PC-3 (cell line): ENCODE measurements around the gene NKAIN2. TPM values are rescaled to one million over a fixed set of nuclear protein-coding genes. Genes with fewer than 3 reads are reported as not detected.
"Not testable (repeated sequence)": the region's sequence is repeated elsewhere in the genome, so short reads cannot be mapped to it uniquely, and the experiment has no call there.

ENCODE experiments used
- ATAC-seq: fragments of 200-7000 bp; cut with Tn5 transposase; 2 replicates; pipeline ENCODE4 v1.9.1; 2020; ENCODE audit warnings: mild to moderate bottlenecking, moderate library complexity
- BruUV-seq: library from RNA; stranded (reverse); fragments of 400-500 nt; replicated peaks from 2 replicates; lab custom pipeline; 2021; lab: Mats Ljungman, UMichigan
- CTCF ChIA-PET: fragments of 300-600 bp; sonication (Branson Sonifier 250); formaldehyde crosslinking; loops from one replicate; lab custom pipeline; 2022; ENCODE audit warnings: antibody characterized with exemption; lab: Charles Lee
- POLR2A ChIA-PET: fragments of 300-600 bp; sonication (Branson Sonifier 250); formaldehyde crosslinking; loops from one replicate; lab custom pipeline; 2022; ENCODE audit warnings: antibody characterized with exemption; ENCODE audit not compliant: unreplicated experiment; lab: Charles Lee
- DNase-seq: peaks from one replicate; pipeline ENCODE4 v3.0.0-alpha.2; 2015
- H2AFZ ChIP-seq: fragments of 300-600 bp; sonication (generic); 2 replicates; pipeline ENCODE4 v1.6.0; 2016; ENCODE audit warnings: antibody characterized with exemption, low read length
- H3F3A ChIP-seq: fragments of 300-600 bp; sonication (generic); one replicate; pipeline ENCODE4 v1.6.0; 2017; ENCODE audit warnings: antibody characterized with exemption, low read length, control low read depth, mild to moderate bottlenecking; ENCODE audit not compliant: unreplicated experiment
- H3K27ac ChIP-seq: fragments of 300-600 bp; sonication (generic); 2 replicates; pipeline ENCODE4 v1.5.1; 2016; ENCODE audit warnings: mild to moderate bottlenecking, low read length
- H3K27me3 ChIP-seq: fragments of 300-600 bp; sonication (generic); 2 replicates; pipeline ENCODE4 v1.6.1; 2016; ENCODE audit warnings: low read length, mixed read lengths
- H3K36me3 ChIP-seq: fragments of 300-600 bp; sonication (generic); 2 replicates; pipeline ENCODE4 v1.6.1; 2016; ENCODE audit warnings: low read depth, mixed run types, low read length, mixed read lengths
- H3K4me1 ChIP-seq: fragments of 300-600 bp; sonication (generic); 2 replicates; pipeline ENCODE4 v1.5.1; 2016; ENCODE audit warnings: low read length; ENCODE audit not compliant: insufficient read depth
- H3K4me2 ChIP-seq: fragments of 300-600 bp; sonication (generic); 2 replicates; pipeline ENCODE4 v1.6.0; 2016; ENCODE audit warnings: low read length
- H3K4me3 ChIP-seq: fragments of 300-600 bp; sonication (generic); 2 replicates; pipeline ENCODE4 v1.5.1; 2016; ENCODE audit warnings: mild to moderate bottlenecking, low read length, mixed read lengths
- H3K79me2 ChIP-seq: fragments of 300-600 bp; sonication (generic); 2 replicates; pipeline ENCODE4 v1.6.1; 2017; ENCODE audit warnings: low read length, mixed read lengths
- H3K9ac ChIP-seq: fragments of 300-600 bp; sonication (generic); 2 replicates; pipeline ENCODE4 v1.6.0; 2016; ENCODE audit warnings: mild to moderate bottlenecking, low read length
- H3K9me2 ChIP-seq: fragments of 300-600 bp; sonication (generic); replicated peaks from 2 replicates; pipeline ENCODE4 v1.6.1; 2016; ENCODE audit warnings: mixed run types, low read length, mixed read lengths
- H3K9me3 ChIP-seq: fragments of 300-600 bp; sonication (generic); 2 replicates; pipeline ENCODE4 v1.6.1; 2016; ENCODE audit warnings: low read length, mixed read lengths
- H4K20me1 ChIP-seq: fragments of 300-600 bp; sonication (generic); 2 replicates; pipeline ENCODE4 v1.6.1; 2016; ENCODE audit warnings: low read length, mixed read lengths
- EZH2 ChIP-seq: fragments of 300-600 bp; sonication (generic); IDR thresholded peaks from one replicate; pipeline ENCODE4 v1.6.1; 2017; ENCODE audit warnings: antibody characterized with exemption, mild to moderate bottlenecking, low read length; ENCODE audit not compliant: unreplicated experiment
- EZH2phosphoT487 ChIP-seq: fragments of 300-600 bp; sonication (generic); IDR thresholded peaks from 2 replicates; pipeline ENCODE4 v1.6.1; 2018; ENCODE audit warnings: mild to moderate bottlenecking, antibody characterized with exemption, low read length, borderline replicate concordance
- intact Hi-C: fragments of 100-400 bp; cut with micrococcal nuclease; formaldehyde crosslinking; loops from 2 replicates; pipeline ENCODE4 v1.9.0; 2023
- total RNA-seq: library from RNA; depleted of rRNA; stranded (reverse); fragments of >200 nt; gene quantifications from 2 replicates; pipeline ENCODE4 v1.2.3, GENCODE V29; 2014
- TF ChIP-seq, protein P1 (sequence below): fragments of 300-600 bp; sonication (generic); conservative IDR thresholded peaks from 2 replicates; pipeline ENCODE4 v1.5.1; 2017; ENCODE audit warnings: antibody characterized with exemption, low read depth, mild to moderate bottlenecking, low read length

Gene NKAIN2
- total RNA-seq, 1 experiment from 2014 or later = not detected

DNA sequence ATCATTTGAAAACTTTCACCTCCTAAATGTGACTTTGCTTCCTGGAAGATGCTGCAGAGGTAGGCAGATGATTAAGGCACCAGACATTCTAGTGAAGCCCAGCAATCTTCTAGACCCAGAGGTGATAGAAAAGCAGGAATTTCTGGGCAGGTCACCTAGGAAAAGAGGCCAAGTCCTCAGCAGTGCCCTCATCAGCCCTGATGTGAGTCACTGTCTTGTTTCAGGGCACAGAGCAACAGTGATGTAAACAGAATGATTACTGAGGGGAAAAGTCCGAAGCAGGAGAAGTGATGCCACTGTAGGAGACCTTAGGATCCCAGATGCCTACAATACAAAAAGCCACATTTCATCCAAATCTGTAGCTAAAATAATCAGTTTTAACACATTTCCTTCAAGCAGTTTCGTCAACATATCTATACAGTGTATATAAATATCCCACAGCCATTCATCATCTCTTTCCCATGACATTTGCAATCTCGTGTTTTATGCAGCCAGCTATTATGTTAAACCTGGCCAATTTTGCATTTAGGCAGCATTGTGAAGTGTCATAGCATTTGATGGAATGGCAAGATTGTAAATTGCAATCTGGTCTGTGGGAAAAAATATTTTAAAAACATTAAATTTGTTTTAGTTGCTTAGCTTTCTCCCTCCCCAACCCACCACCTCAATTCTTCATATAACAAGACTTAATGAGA lies 757.4 kb downstream of the NKAIN2 start:
- DNase-seq = no peak
- no peaks in the 10 kb centered on the region for H3K9me2 ChIP-seq
- no peaks in the 10 kb centered on the region for H3K36me3 ChIP-seq
- TF ChIP-seq EZH2 (no peak), EZH2phosphoT487 (no peak)
- TF ChIP-seq, protein P1, sequence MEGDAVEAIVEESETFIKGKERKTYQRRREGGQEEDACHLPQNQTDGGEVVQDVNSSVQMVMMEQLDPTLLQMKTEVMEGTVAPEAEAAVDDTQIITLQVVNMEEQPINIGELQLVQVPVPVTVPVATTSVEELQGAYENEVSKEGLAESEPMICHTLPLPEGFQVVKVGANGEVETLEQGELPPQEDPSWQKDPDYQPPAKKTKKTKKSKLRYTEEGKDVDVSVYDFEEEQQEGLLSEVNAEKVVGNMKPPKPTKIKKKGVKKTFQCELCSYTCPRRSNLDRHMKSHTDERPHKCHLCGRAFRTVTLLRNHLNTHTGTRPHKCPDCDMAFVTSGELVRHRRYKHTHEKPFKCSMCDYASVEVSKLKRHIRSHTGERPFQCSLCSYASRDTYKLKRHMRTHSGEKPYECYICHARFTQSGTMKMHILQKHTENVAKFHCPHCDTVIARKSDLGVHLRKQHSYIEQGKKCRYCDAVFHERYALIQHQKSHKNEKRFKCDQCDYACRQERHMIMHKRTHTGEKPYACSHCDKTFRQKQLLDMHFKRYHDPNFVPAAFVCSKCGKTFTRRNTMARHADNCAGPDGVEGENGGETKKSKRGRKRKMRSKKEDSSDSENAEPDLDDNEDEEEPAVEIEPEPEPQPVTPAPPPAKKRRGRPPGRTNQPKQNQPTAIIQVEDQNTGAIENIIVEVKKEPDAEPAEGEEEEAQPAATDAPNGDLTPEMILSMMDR = no peak
- no peaks in the 10 kb centered on the region for H3K4me1 ChIP-seq
- H3K9ac ChIP-seq = no peak overlapping the region
- intact Hi-C loops = no loop called here
- H3K27me3 ChIP-seq = no peaks in the 10 kb centered on the region
- no peaks in the 10 kb centered on the region for H3K9me3 ChIP-seq
- no peaks in the 10 kb centered on the region for H4K20me1 ChIP-seq
- POLR2A ChIA-PET = no interaction called here
- H3K27ac ChIP-seq = no peak overlapping the region
- no peaks in the 10 kb centered on the region for H3F3A ChIP-seq
- no peaks in the 10 kb centered on the region for H3K79me2 ChIP-seq
- BruUV-seq = no TSS peak
- H3K4me2 ChIP-seq = no peak overlapping the region
- no peak for ATAC-seq
- no peak overlapping the region for H2AFZ ChIP-seq
- CTCF ChIA-PET = no interaction called here
- H3K4me3 ChIP-seq = no peak overlapping the region

DNA sequence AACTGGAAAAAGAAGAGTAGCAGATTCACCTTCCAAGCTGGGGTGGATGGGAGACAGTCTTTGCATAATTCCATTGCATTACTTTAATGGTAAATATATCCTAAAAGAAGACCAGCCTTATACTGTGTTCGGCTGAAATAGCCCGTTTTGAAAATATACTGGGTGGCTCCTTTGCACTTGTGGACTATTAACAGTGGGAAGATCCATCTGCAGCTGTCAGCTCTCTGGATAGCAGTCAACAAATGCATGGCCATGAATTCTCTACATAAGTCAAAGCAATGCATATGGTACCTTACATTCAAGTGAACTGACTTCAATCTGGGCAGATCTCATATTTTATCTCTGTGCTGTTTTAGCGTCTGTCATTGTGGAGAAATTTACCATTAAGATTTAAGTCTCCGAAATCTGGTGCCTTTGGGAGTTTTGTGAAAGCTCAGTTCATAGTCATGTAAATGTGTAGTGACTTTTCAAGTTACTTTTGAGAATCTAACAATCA lies 758.0 kb downstream of the NKAIN2 start:
- no peaks in the 10 kb centered on the region for H3K79me2 ChIP-seq
- H2AFZ ChIP-seq = no peak overlapping the region
- no peaks in the 10 kb centered on the region for H3K9me2 ChIP-seq
- no peak for DNase-seq
- TF ChIP-seq, protein P1 = no peak
- TF ChIP-seq EZH2 = no peak
- TF ChIP-seq EZH2phosphoT487 = no peak
- ATAC-seq = no peak
- H3K36me3 ChIP-seq = no peaks in the 10 kb centered on the region
- H3K9me3 ChIP-seq = no peaks in the 10 kb centered on the region
- no peak overlapping the region for H3K9ac ChIP-seq
- ChIA-PET CTCF (no interaction called here), POLR2A (no interaction called here)
- H3K27me3 ChIP-seq = no peaks in the 10 kb centered on the region
- H4K20me1 ChIP-seq = no peaks in the 10 kb centered on the region
- intact Hi-C loops = no loop called here
- no peaks in the 10 kb centered on the region for H3F3A ChIP-seq
- H3K27ac ChIP-seq = no peak overlapping the region
- no peaks in the 10 kb centered on the region for H3K4me1 ChIP-seq
- no TSS peak for BruUV-seq
- H3K4me2 ChIP-seq = no peak overlapping the region
- H3K4me3 ChIP-seq = no peak overlapping the region

DNA sequence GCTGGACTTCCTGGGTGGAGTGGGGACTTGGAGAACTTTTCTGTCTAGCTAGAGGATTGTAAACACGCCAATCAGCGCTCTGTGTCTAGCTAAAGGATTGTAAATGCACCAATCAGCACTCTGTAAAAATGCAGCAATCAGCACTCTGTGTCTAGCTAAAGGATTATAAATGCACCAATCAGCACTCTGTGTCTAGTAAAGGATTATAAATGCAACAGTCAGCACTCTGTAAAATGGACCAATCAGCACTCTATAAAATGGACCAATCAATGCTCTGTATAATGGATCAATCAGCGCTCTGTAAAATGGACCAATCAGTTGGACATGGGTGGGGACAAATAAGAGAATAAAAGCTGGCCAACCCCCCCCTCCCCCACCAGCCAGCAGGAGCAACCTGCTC lies 760.5 kb downstream of the NKAIN2 start:
- BruUV-seq, H3K9me2 ChIP-seq, H3K27me3 ChIP-seq, H3F3A ChIP-seq, H3K4me2 ChIP-seq, H4K20me1 ChIP-seq, H2AFZ ChIP-seq, CTCF ChIA-PET, H3K9ac ChIP-seq, DNase-seq, H3K9me3 ChIP-seq, H3K4me3 ChIP-seq, H3K79me2 ChIP-seq, H3K27ac ChIP-seq, H3K4me1 ChIP-seq, H3K36me3 ChIP-seq, ATAC-seq, intact Hi-C loops: not testable (repeated sequence)
- POLR2A ChIA-PET = interaction anchor here (0.7 kb wide), 1 partner anchor 43 kb away, joined by 4 read pairs; no protein-coding TSS in a partner anchor
